IMR-90 (cell line): ENCODE measurements around the gene COPB1.

Experiments
- FOS ChIP-seq: fragments of 150-350 bp; IDR thresholded peaks from 2 replicates; pipeline ENCODE4 v1.6.1; 2016; ENCODE audit warnings: low read depth, low read length
- TF ChIP-seq, protein P1 (sequence below): conservative IDR thresholded peaks from 2 replicates; pipeline ENCODE4 v1.5.1; 2012; ENCODE audit warnings: mild to moderate bottlenecking, low read depth, low read length, improper control_type of control experiment

DNA sequence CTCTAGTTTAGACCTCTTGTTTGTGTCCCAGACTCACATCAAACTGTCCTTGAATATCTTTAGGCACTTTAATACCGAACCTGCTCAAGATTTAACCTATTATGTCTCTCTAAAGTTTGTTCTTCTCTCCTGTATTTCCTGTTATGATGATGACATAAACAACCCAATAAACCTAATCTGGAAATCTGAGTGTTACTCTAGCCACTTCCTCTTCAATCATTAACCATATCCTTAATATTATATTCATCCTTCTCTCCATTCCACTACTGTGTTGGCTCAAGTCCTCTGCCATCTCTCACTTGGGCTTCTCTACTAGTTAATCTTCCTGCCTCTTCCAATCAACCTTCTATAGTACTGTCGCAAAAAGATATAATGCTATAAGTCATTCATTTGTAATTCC lies 36.0 kb downstream of the COPB1 start:
- TF ChIP-seq FOS = no peak
- TF ChIP-seq, protein P1, sequence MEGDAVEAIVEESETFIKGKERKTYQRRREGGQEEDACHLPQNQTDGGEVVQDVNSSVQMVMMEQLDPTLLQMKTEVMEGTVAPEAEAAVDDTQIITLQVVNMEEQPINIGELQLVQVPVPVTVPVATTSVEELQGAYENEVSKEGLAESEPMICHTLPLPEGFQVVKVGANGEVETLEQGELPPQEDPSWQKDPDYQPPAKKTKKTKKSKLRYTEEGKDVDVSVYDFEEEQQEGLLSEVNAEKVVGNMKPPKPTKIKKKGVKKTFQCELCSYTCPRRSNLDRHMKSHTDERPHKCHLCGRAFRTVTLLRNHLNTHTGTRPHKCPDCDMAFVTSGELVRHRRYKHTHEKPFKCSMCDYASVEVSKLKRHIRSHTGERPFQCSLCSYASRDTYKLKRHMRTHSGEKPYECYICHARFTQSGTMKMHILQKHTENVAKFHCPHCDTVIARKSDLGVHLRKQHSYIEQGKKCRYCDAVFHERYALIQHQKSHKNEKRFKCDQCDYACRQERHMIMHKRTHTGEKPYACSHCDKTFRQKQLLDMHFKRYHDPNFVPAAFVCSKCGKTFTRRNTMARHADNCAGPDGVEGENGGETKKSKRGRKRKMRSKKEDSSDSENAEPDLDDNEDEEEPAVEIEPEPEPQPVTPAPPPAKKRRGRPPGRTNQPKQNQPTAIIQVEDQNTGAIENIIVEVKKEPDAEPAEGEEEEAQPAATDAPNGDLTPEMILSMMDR = no peak
